OCI-LY1 (cell line): ENCODE results near the gene F10.

Source experiments
- H2AFZ ChIP-seq: fragments of 200-600 bp; sonication (generic), shearing (Covaris generic); 2 replicates; pipeline ENCODE4 v1.6.0; 2014; ENCODE audit warnings: antibody characterized with exemption, mild to moderate bottlenecking, low read length
- H3F3A ChIP-seq: fragments of 200-600 bp; sonication (generic), shearing (Covaris generic); 2 replicates; pipeline ENCODE4 v1.6.0; 2014; ENCODE audit warnings: mild to moderate bottlenecking, antibody characterized with exemption, low read length, moderate library complexity; ENCODE audit not compliant: insufficient read depth
- H3K27ac ChIP-seq: fragments of 200-600 bp; sonication (generic); 2 replicates; pipeline ENCODE4 v1.5.1; 2014; ENCODE audit warnings: low read length, mixed run types, mild to moderate bottlenecking, low read depth; ENCODE audit not compliant: poor library complexity, severe bottlenecking
- H3K27me3 ChIP-seq: fragments of 200-600 bp; sonication (generic); 2 replicates; pipeline ENCODE4 v1.6.0; 2014; ENCODE audit warnings: antibody characterized with exemption, mild to moderate bottlenecking, low read length, moderate library complexity; ENCODE audit not compliant: insufficient read depth
- H3K36me3 ChIP-seq: fragments of 200-600 bp; sonication (generic); 2 replicates; pipeline ENCODE4 v1.6.1; 2014; ENCODE audit warnings: mild to moderate bottlenecking, antibody characterized with exemption, low read length, moderate library complexity, mixed read lengths; ENCODE audit not compliant: insufficient read depth
- H3K4me1 ChIP-seq: fragments of 200-600 bp; sonication (generic); 2 replicates; pipeline ENCODE4 v1.5.1; 2014; ENCODE audit warnings: mild to moderate bottlenecking, low read length, moderate library complexity; ENCODE audit not compliant: insufficient read depth, severe bottlenecking
- H3K4me2 ChIP-seq: fragments of 200-600 bp; sonication (generic), shearing (Covaris generic); 2 replicates; pipeline ENCODE4 v1.6.1; 2014; ENCODE audit warnings: low read length
- H3K4me3 ChIP-seq: fragments of 200-600 bp; sonication (generic); 2 replicates; pipeline ENCODE4 v1.5.1; 2014; ENCODE audit warnings: low read length, low read depth, mild to moderate bottlenecking, mixed read lengths; ENCODE audit not compliant: poor library complexity, severe bottlenecking
- H3K79me2 ChIP-seq: fragments of 200-600 bp; shearing (Covaris generic); 2 replicates; pipeline ENCODE4 v1.6.1; 2016; ENCODE audit warnings: mixed run types, low read length, mixed read lengths; ENCODE audit not compliant: insufficient read depth
- H3K9ac ChIP-seq: fragments of 200-600 bp; sonication (generic), shearing (Covaris generic); 2 replicates; pipeline ENCODE4 v1.6.1; 2014; ENCODE audit warnings: mild to moderate bottlenecking, low read length, mixed read lengths
- H3K9me2 ChIP-seq: fragments of 200-600 bp; sonication (generic), shearing (Covaris generic); 2 replicates; pipeline ENCODE4 v1.6.1; 2014; ENCODE audit warnings: low read depth, mild to moderate bottlenecking, low read length, mixed read lengths
- H3K9me3 ChIP-seq: fragments of 200-600 bp; shearing (Covaris generic); 2 replicates; pipeline ENCODE4 v1.6.1; 2014; ENCODE audit warnings: low read length, mixed read lengths
- H4K20me1 ChIP-seq: fragments of 200-600 bp; sonication (generic), shearing (Covaris generic); 2 replicates; pipeline ENCODE4 v1.6.0; 2016; ENCODE audit warnings: mild to moderate bottlenecking, low read length; ENCODE audit not compliant: insufficient read depth
- EZH2 ChIP-seq: fragments of 200-600 bp; sonication (generic), shearing (Covaris generic); IDR thresholded peaks from 2 replicates; pipeline ENCODE4 v1.8.0; 2017; ENCODE audit warnings: borderline replicate concordance, mixed run types, mild to moderate bottlenecking, antibody characterized with exemption, low read length, moderate library complexity, mixed read lengths
- TF ChIP-seq, protein P1 (sequence below): fragments of 200-600 bp; sonication (generic), shearing (Covaris generic); IDR thresholded peaks from 2 replicates; pipeline ENCODE4 v1.5.1; 2017; ENCODE audit warnings: mild to moderate bottlenecking, antibody characterized with exemption, low read length, moderate library complexity, mixed read lengths

F10 gene

GRCh38 chr13:113102727-113103126, 19.9 kb upstream of the F10 start:
- Histone ChIP-seq H3K4me2 (no peak overlapping the region), H3K9me2 (no peaks in the 10 kb centered on the region), H3K9me3 (no peaks in the 10 kb centered on the region), H2AFZ (no peak overlapping the region), H3K4me3 (no peak overlapping the region), H3K4me1 (no peaks in the 10 kb centered on the region), H4K20me1 (no peaks in the 10 kb centered on the region), H3F3A (no peaks in the 10 kb centered on the region), H3K79me2 (no peaks in the 10 kb centered on the region), H3K27ac (no peak overlapping the region), H3K36me3 (no peaks in the 10 kb centered on the region), H3K27me3 (peaks cover 3% of the 10 kb centered on the region; the same call in 1 of the 2 replicates), H3K9ac (no peak overlapping the region)
- TF ChIP-seq EZH2, result no peak
- TF ChIP-seq, protein P1, sequence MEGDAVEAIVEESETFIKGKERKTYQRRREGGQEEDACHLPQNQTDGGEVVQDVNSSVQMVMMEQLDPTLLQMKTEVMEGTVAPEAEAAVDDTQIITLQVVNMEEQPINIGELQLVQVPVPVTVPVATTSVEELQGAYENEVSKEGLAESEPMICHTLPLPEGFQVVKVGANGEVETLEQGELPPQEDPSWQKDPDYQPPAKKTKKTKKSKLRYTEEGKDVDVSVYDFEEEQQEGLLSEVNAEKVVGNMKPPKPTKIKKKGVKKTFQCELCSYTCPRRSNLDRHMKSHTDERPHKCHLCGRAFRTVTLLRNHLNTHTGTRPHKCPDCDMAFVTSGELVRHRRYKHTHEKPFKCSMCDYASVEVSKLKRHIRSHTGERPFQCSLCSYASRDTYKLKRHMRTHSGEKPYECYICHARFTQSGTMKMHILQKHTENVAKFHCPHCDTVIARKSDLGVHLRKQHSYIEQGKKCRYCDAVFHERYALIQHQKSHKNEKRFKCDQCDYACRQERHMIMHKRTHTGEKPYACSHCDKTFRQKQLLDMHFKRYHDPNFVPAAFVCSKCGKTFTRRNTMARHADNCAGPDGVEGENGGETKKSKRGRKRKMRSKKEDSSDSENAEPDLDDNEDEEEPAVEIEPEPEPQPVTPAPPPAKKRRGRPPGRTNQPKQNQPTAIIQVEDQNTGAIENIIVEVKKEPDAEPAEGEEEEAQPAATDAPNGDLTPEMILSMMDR, result no peak

- Histone ChIP-seq H3K27me3 (no peaks in the 10 kb centered on the region; the same call in 1 of the 2 replicates), H3F3A (no peaks in the 10 kb centered on the region), H3K36me3 (no peaks in the 10 kb centered on the region), H3K9ac (no peak overlapping the region), H2AFZ (no peak overlapping the region), H3K79me2 (no peaks in the 10 kb centered on the region), H3K4me1 (no peaks in the 10 kb centered on the region), H3K9me2 (no peaks in the 10 kb centered on the region), H3K4me3 (no peak overlapping the region), H3K27ac (no peak overlapping the region), H3K4me2 (no peak overlapping the region), H3K9me3 (no peaks in the 10 kb centered on the region), H4K20me1 (no peaks in the 10 kb centered on the region)
- no peak for TF ChIP-seq EZH2
- TF ChIP-seq, protein P1, result no peak
Measured at GRCh38 chr13:113103646-113104045, 19.0 kb upstream of the F10 start.

DNA sequence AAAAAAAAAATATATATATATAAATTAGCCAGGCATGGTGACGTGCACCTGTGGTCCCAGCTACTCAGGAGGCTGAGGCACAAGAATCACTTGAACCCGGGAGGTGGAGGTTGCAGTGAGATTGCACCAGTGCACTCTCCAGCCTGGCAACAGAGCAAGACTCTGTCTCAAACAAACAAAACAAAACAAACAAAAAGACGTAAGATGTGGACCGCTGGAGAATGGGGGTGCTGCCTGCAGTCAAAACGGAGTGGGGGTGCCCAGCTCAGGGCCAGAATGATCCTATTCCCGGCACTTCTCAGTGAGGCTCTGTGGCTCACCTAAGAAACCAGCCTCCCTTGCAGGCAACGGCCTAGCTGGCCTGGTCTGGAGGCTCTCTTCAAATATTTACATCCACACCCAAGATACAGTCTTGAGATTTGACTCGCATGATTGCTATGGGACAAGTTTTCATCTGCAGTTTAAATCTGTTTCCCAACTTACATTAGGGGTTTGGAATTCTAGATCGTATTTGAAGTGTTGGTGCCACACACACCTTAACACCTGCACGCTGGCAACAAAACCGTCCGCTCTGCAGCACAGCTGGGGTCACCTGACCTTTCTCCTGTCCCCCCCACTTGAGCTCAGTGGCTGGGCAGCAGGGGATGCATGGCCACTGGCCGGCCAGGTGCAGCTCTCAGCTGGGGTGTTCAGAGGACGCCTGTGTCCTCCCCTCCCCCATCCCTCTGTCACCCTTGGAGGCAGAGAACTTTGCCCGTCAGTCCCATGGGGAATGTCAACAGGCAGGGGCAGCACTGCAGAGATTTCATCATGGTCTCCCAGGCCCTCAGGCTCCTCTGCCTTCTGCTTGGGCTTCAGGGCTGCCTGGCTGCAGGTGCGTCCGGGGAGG, 17.3 kb upstream of the F10 start, which contains the start of gene F7:
Gene F7 (plus strand): TSS at position 760 of the 889 bp plus-strand sequence. CDS start 51 bp downstream, at position 811.
- H3K4me2 ChIP-seq, result no peak within 1 kb of the TSS
- no peak for TF ChIP-seq EZH2
- TF ChIP-seq, protein P1, result no peak

More for the DNA sequence above, 17.3 kb upstream of the F10 start, which contains the start of gene F7:
- no peaks in the 10 kb centered on the region for H3K4me1 ChIP-seq
- no peaks in the 10 kb centered on the region for H3K9me2 ChIP-seq
- no peak within 1 kb of the TSS for H3K9ac ChIP-seq
- no peaks in the 10 kb centered on the region for H3K36me3 ChIP-seq
- H3F3A ChIP-seq, result no peaks in the 10 kb centered on the region
- H3K9me3 ChIP-seq, result no peaks in the 10 kb centered on the region
- H3K27ac ChIP-seq, result no peak within 1 kb of the TSS
- no peak within 1 kb of the TSS for H2AFZ ChIP-seq
- H3K27me3 ChIP-seq, result no peaks in the 10 kb centered on the region; the same call in 1 of the 2 replicates
- no peak within 1 kb of the TSS for H3K4me3 ChIP-seq
- H4K20me1 ChIP-seq, result no peaks in the 10 kb centered on the region
- H3K79me2 ChIP-seq, result no peaks in the 10 kb centered on the region
